Measurements from ENCODE around the gene DNAH12. TPM values are rescaled to one million over a fixed set of nuclear protein-coding genes. Genes with fewer than 3 reads are reported as not detected.

Gene DNAH12
- total RNA-seq, 2 experiments from 2014 or later = 0.19 TPM; not detected in 1

DNA sequence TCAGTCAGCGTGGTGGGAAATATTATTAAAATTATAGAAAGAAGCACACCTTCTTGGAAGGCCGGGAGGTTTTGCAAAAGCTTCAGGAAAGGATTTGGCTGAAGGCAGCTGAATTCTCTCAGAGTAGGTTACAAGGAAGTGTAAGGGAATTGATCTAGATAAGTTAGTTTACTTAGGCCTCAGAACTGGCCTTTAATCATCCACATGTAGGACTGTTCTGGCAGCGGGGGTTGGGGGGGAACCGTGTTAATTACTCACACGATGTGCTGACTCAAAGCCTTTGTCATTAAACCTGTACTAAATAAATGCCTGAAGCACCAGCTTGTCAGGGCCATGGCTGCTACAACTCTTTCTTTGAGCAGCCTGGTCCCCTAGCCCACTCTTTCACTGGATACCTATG lies 264.5 kb downstream of the DNAH12 start:
- intact Hi-C loops (cut with DNase I, micrococcal nuclease) = no loop called here
- Mint-ChIP-seq H3K27ac (no peak overlapping the region), H3K9me3 (peaks cover 5% of the 10 kb centered on the region), H3K36me3 (ENCODE audit: low read depth) (peaks cover 8% of the 10 kb centered on the region), H3K4me3 (no peak overlapping the region), H3K4me1 (ENCODE audit: low read depth) (no peaks in the 10 kb centered on the region), H3K27me3 (no peaks in the 10 kb centered on the region)
- no peaks in the 10 kb centered on the region for H3K36me3 ChIP-seq (ENCODE audit: insufficient read depth, low read length)
- peaks cover 0 to 5% of the 10 kb centered on the region in 2 experiments for H3K9me3 ChIP-seq (ENCODE audit: control insufficient read depth in 1 of 2, insufficient read depth in 1 of 2, low read length in 2 of 2)
- DNase-seq (no peak), ATAC-seq (ENCODE audit: poor library complexity) (no peak)
- no peak overlapping the region for H3K27ac ChIP-seq (ENCODE audit: low read depth in 1 of 2, low read length in 2 of 2)
- TF ChIP-seq, protein P1, sequence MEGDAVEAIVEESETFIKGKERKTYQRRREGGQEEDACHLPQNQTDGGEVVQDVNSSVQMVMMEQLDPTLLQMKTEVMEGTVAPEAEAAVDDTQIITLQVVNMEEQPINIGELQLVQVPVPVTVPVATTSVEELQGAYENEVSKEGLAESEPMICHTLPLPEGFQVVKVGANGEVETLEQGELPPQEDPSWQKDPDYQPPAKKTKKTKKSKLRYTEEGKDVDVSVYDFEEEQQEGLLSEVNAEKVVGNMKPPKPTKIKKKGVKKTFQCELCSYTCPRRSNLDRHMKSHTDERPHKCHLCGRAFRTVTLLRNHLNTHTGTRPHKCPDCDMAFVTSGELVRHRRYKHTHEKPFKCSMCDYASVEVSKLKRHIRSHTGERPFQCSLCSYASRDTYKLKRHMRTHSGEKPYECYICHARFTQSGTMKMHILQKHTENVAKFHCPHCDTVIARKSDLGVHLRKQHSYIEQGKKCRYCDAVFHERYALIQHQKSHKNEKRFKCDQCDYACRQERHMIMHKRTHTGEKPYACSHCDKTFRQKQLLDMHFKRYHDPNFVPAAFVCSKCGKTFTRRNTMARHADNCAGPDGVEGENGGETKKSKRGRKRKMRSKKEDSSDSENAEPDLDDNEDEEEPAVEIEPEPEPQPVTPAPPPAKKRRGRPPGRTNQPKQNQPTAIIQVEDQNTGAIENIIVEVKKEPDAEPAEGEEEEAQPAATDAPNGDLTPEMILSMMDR (IDR thresholded peaks at IDR 0.05) = no peak
- H3K4me1 ChIP-seq (ENCODE audit: insufficient read depth, low read length) = no peaks in the 10 kb centered on the region
- CTCF ChIA-PET = interaction anchor here (1.0 kb wide), 1 partner anchor 37 kb away, joined by 5 read pairs; no protein-coding TSS in a partner anchor
- no peaks in the 10 kb centered on the region for H3K27me3 ChIP-seq (ENCODE audit: control insufficient read depth in 1 of 2, insufficient read depth in 2 of 2, low read length in 2 of 2)
- POLR2A ChIA-PET = no interaction called here
- no peak overlapping the region for H3K4me3 ChIP-seq (ENCODE audit: low read length)

DNA sequence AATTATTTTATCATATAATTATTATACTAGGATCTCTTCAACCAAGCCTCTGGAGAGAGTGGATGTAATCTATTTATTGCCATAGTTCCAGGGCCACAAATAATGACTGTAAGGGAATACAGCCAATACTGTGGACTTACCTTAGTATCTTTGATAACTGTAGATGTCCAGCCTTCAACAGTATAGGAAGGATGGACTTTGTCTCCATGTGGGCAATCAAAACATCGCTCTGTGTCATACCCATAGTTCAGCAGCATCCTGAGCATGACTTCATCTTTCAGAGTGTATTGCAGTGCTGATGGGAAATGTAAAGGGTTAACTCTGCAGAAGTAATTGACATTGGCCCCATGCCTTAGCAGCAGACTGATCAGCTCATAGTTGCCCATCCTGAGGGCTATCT lies 265.9 kb downstream of the DNAH12 start:
- intact Hi-C loops (cut with DNase I, micrococcal nuclease) = no loop called here
- CTCF ChIA-PET = no interaction called here
- TF ChIP-seq, protein P1 (IDR thresholded peaks at IDR 0.05) = no peak

DNA sequence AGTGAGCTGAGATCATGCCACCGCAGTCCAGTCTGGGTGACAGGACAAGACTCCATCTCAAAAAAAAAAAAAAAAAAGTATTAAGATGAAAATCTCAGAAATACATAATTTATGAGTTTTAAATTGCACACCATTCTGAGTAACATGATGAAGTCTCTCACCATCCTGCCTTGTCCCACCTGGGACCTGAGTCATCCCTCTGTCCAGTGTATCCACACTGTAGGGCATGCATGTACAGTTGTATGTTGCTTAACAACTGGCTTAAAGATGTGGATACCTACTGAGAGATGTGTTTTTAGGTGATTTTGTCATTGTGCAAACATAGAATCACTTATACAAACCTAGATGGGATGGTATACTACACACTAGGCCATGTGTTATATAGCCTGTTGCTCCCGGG lies 268.8 kb downstream of the DNAH12 start:
- Histone ChIP-seq H3K27me3 (ENCODE audit: control insufficient read depth in 1 of 2, insufficient read depth in 2 of 2, low read length in 2 of 2) (no peaks in the 10 kb centered on the region), H3K36me3 (ENCODE audit: insufficient read depth, low read length) (peaks cover 16% of the 10 kb centered on the region), H3K27ac (ENCODE audit: low read depth in 1 of 2, low read length in 2 of 2) (no peak overlapping the region), H3K4me3 (ENCODE audit: low read length) (no peak overlapping the region), H3K4me1 (ENCODE audit: insufficient read depth, low read length) (no peaks in the 10 kb centered on the region), H3K9me3 (ENCODE audit: control insufficient read depth in 1 of 2, insufficient read depth in 1 of 2, low read length in 2 of 2) (peaks cover 0 to 5% of the 10 kb centered on the region in 2 experiments)
- Mint-ChIP-seq H3K9me3 (peaks cover 1% of the 10 kb centered on the region), H3K27me3 (no peaks in the 10 kb centered on the region), H3K36me3 (ENCODE audit: low read depth) (peaks cover 38% of the 10 kb centered on the region), H3K4me3 (no peak overlapping the region), H3K4me1 (ENCODE audit: low read depth) (no peaks in the 10 kb centered on the region), H3K27ac (no peak overlapping the region)
- DNase-seq (no peak), ATAC-seq (ENCODE audit: poor library complexity) (no peak)
- POLR2A ChIA-PET = no interaction called here
- CTCF ChIA-PET = no interaction called here
- intact Hi-C loops (cut with DNase I, micrococcal nuclease) = no loop called here
- TF ChIP-seq, protein P1 (IDR thresholded peaks at IDR 0.05) = no peak

More for the DNA sequence above, 265.9 kb downstream of the DNAH12 start:
- Mint-ChIP-seq H3K27me3 (no peaks in the 10 kb centered on the region), H3K27ac (no peak overlapping the region), H3K36me3 (ENCODE audit: low read depth) (peaks cover 14% of the 10 kb centered on the region), H3K9me3 (peaks cover 5% of the 10 kb centered on the region), H3K4me3 (no peak overlapping the region), H3K4me1 (ENCODE audit: low read depth) (no peaks in the 10 kb centered on the region)
- no peaks in the 10 kb centered on the region for H3K27me3 ChIP-seq (ENCODE audit: control insufficient read depth in 1 of 2, insufficient read depth in 2 of 2, low read length in 2 of 2)
- ATAC-seq (ENCODE audit: poor library complexity) (no peak), DNase-seq (no peak)
- H3K4me3 ChIP-seq (ENCODE audit: low read length) = no peak overlapping the region
- POLR2A ChIA-PET = no interaction called here
- no peaks in the 10 kb centered on the region for H3K4me1 ChIP-seq (ENCODE audit: insufficient read depth, low read length)
- peaks cover 0 to 5% of the 10 kb centered on the region in 2 experiments for H3K9me3 ChIP-seq (ENCODE audit: control insufficient read depth in 1 of 2, insufficient read depth in 1 of 2, low read length in 2 of 2)
- H3K27ac ChIP-seq (ENCODE audit: low read depth in 1 of 2, low read length in 2 of 2) = no peak overlapping the region
- peaks cover 6% of the 10 kb centered on the region for H3K36me3 ChIP-seq (ENCODE audit: insufficient read depth, low read length)
